Measurements from ENCODE around the gene DOCK4. TPM values are rescaled to one million over a fixed set of nuclear protein-coding genes. Genes with fewer than 3 reads are reported as not detected.

The DOCK4 gene
- total and polyA plus RNA-seq, 10 of the 15 experiments (the other 5 are each of a cell fraction or from before 2014, with no cell fraction given), result 0.03 to 0.73 (median 0.38) TPM

- TF ChIP-seq, protein P1, sequence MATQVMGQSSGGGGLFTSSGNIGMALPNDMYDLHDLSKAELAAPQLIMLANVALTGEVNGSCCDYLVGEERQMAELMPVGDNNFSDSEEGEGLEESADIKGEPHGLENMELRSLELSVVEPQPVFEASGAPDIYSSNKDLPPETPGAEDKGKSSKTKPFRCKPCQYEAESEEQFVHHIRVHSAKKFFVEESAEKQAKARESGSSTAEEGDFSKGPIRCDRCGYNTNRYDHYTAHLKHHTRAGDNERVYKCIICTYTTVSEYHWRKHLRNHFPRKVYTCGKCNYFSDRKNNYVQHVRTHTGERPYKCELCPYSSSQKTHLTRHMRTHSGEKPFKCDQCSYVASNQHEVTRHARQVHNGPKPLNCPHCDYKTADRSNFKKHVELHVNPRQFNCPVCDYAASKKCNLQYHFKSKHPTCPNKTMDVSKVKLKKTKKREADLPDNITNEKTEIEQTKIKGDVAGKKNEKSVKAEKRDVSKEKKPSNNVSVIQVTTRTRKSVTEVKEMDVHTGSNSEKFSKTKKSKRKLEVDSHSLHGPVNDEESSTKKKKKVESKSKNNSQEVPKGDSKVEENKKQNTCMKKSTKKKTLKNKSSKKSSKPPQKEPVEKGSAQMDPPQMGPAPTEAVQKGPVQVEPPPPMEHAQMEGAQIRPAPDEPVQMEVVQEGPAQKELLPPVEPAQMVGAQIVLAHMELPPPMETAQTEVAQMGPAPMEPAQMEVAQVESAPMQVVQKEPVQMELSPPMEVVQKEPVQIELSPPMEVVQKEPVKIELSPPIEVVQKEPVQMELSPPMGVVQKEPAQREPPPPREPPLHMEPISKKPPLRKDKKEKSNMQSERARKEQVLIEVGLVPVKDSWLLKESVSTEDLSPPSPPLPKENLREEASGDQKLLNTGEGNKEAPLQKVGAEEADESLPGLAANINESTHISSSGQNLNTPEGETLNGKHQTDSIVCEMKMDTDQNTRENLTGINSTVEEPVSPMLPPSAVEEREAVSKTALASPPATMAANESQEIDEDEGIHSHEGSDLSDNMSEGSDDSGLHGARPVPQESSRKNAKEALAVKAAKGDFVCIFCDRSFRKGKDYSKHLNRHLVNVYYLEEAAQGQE (IDR thresholded peaks at IDR 0.05; ENCODE audit: low read depth, low read length), result no peak
- TF ChIP-seq SMAD5 (IDR thresholded peaks at IDR 0.05; ENCODE audit: low read depth), result no peak
- no peak for TF ChIP-seq FOS (IDR thresholded peaks at IDR 0.05; ENCODE audit: borderline replicate concordance, extremely low read depth, insufficient read length)
These were observed 381.2 kb downstream of the DOCK4 start (continued) for GRCh38 chr7:111825046-111825445.

DNA sequence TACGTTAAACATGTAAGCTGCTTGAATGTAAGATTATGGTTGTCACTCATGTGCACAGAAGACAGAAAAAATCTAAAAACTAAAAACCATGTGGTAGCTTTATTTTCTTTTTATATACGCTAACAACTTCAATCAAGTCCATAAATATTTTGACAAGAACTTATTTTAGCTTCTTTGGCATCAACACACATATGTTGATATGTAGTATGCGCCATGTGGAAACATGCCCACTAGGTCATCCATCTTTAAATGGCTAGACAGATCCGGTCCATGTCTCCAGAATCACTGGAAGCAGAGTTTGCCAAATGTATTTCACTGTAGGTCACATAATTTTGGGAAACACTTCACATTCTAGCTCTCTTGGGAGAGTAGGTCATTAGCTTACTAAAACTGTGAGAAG is 382.4 kb downstream of the DOCK4 start:
- BruUV-seq (replicated peaks), result no TSS peak
- TF ChIP-seq PAX8 (IDR thresholded peaks at IDR 0.05) (no peak), SIN3A (IDR thresholded peaks at IDR 0.05; ENCODE audit: low read depth, low read length) (no peak), MEF2B (IDR thresholded peaks at IDR 0.05; ENCODE audit: partially characterized antibody, poor library complexity, severe bottlenecking) (no peak), HDAC2 (IDR thresholded peaks at IDR 0.05) (no peak), SMAD1 (IDR thresholded peaks at IDR 0.05; ENCODE audit: low read depth, partially characterized antibody) (no peak), MYB (IDR thresholded peaks at IDR 0.05; ENCODE audit: borderline replicate concordance, low read depth, low read length) (no peak)
- Histone ChIP-seq H3K4me3 (no peak overlapping the region), H3K27me3 (replicated peaks in 1 of 2; ENCODE audit: control insufficient read depth in 2 of 2, insufficient read depth in 2 of 2, low read length in 1 of 2) (no peaks in the 10 kb centered on the region), H2AFZ (ENCODE audit: control insufficient read depth, low read depth, low read length) (no peak overlapping the region), H3K9me3 (replicated peaks; ENCODE audit: control insufficient read depth, insufficient read depth, low read length) (no peaks in the 10 kb centered on the region), H3K36me3 (ENCODE audit: control insufficient read depth in 2 of 2, insufficient read depth in 2 of 2, low read length in 1 of 2) (no peaks in the 10 kb centered on the region), H3K4me2 (ENCODE audit: control insufficient read depth, insufficient read depth) (no peak overlapping the region), H3K27ac (ENCODE audit: control insufficient read depth, insufficient read depth) (no peak overlapping the region), H3K79me2 (ENCODE audit: control insufficient read depth, insufficient read depth, low read length) (no peaks in the 10 kb centered on the region), H4K20me1 (ENCODE audit: control insufficient read depth, insufficient read depth) (no peaks in the 10 kb centered on the region), H3K4me1 (ENCODE audit: control insufficient read depth, insufficient read depth, low read length) (no peaks in the 10 kb centered on the region), H3K9ac (ENCODE audit: control insufficient read depth, insufficient read depth, low read length) (no peak overlapping the region)
- intact Hi-C loops (cut with micrococcal nuclease; ENCODE audit: unreplicated experiment) (no loop called here), in situ Hi-C loops (cut with MboI) (no loop called here)
- ChIA-PET RAD21 (ENCODE audit: unreplicated experiment) (no interaction called here), POLR2A (no interaction called here), CTCF (interaction anchor here (0.7 to 1.2 kb wide), 2 partner anchors 31 to 74 kb away, joined by 3 to 4 read pairs; no protein-coding TSS in a partner anchor), SMC1A (ENCODE audit: uncharacterized antibody, unreplicated experiment) (interaction anchor here (1.2 kb wide), 1 partner anchor 32 kb away, joined by 3 read pairs; no protein-coding TSS in a partner anchor)
- DNase-seq (ENCODE audit: low read depth, low spot score), result no peak
- no peak for ATAC-seq
- 82% methylated on average over 4 of the region's 4 CpGs for WGBS (ENCODE audit: insufficient coverage, insufficient replicate concordance, low lambda C conversion rate, missing lambda C conversion rate)
- no peak for FAIRE-seq
